Erythroblast (primary cell): Measurements from ENCODE around the gene EVI5.

Experiments
- GATA1 ChIP-seq: IDR thresholded peaks from 2 replicates; pipeline ENCODE4 v1.6.1; 2011; ENCODE audit warnings: low read depth, mild to moderate bottlenecking, control low read depth, low read length, moderate library complexity
- POLR2A ChIP-seq: IDR thresholded peaks from 2 replicates; pipeline ENCODE4 v1.6.1; 2011; ENCODE audit warnings: mild to moderate bottlenecking, low read length

DNA sequence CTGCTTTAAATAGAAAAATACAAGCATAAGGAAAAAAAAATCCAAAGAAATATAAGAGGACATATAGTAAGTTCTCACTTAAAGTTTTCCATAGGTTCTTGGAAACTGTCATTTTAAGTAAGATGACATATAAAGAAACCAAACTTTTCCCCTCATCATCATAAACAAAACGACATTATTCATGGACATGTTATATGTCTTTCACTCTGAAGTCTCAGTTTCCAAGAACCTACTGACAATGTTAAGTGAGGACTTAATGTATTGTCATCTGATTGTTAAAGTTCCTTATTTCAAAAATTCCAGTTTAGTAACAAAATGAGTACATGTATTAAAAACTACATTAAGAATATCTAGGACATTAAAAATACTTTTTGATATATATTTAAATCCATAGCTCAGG, 228.6 kb downstream of the EVI5 start:
- TF ChIP-seq POLR2A (no peak), GATA1 (no peak)
